B cell (primary cell): ENCODE measurements around the gene WTIP.

Experiments used
- EZH2 ChIP-seq: IDR thresholded peaks from 2 replicates; pipeline ENCODE4 v1.6.1; 2012; ENCODE audit warnings: borderline replicate concordance, low read depth, mild to moderate bottlenecking, moderate library complexity, low read length; ENCODE audit not compliant: insufficient read depth, poor library complexity, severe bottlenecking
- TF ChIP-seq, protein P1 (sequence below): fragments of 200-600 bp; IDR thresholded peaks from one replicate; pipeline ENCODE4 v1.8.0; 2022; ENCODE audit warnings: antibody characterized with exemption, mild to moderate bottlenecking

DNA sequence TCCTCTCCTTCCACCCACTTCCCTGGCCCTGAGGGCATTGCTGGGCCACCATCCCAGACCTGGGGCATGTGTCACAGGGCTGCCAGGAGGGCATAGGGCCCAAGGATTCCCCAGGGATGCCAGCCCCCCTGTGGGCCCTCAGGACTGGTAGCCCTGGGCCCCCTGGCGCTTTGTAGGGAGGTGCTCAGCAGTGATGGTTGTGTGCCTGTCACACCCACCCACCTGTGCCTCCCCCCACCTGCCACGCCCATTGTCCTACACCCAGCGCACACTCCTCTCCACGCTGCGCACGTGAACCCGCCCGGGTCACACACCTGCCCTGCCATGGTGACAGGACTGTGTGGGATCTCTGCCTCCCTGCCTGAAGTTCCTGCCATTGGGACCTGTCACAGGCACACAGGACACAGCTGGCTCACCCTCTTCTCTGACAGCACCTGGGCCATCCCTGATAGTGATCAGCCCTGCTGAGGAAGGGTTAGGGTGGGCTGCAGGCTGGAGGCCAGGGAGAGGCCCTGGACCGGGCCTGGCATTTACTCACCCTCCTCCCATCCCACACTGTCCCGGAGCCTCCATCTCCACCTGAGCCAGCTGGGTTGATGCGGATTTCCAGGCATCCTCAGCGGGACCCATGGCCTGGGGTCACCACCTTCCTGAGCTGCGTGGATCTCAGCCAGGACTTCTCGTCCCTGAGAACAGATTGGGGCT, 23.9 kb downstream of the WTIP start:
- TF ChIP-seq, protein P1, sequence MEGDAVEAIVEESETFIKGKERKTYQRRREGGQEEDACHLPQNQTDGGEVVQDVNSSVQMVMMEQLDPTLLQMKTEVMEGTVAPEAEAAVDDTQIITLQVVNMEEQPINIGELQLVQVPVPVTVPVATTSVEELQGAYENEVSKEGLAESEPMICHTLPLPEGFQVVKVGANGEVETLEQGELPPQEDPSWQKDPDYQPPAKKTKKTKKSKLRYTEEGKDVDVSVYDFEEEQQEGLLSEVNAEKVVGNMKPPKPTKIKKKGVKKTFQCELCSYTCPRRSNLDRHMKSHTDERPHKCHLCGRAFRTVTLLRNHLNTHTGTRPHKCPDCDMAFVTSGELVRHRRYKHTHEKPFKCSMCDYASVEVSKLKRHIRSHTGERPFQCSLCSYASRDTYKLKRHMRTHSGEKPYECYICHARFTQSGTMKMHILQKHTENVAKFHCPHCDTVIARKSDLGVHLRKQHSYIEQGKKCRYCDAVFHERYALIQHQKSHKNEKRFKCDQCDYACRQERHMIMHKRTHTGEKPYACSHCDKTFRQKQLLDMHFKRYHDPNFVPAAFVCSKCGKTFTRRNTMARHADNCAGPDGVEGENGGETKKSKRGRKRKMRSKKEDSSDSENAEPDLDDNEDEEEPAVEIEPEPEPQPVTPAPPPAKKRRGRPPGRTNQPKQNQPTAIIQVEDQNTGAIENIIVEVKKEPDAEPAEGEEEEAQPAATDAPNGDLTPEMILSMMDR: no peak
- TF ChIP-seq EZH2: no peak
